Heart right ventricle (tissue), 16 donors: ENCODE results near the gene MZT2B. TPM values are rescaled to one million over a fixed set of nuclear protein-coding genes. Genes with fewer than 3 reads are reported as not detected.
"Not testable (repeated sequence)": the region's sequence is repeated elsewhere in the genome, so short reads cannot be mapped to it uniquely, and the experiment has no call there.

ENCODE experiments used
- ATAC-seq, 8 donors: fragments of 200-7000 bp; cut with Tn5 transposase; one replicate each; pipeline ENCODE4 v1.9.1; 2020; ENCODE audit warnings: mild to moderate bottlenecking in 8 of 8, moderate library complexity in 8 of 8, moderate number of reproducible peaks in 1 of 8
- DNase-seq, 2 donors: peaks; one replicate each; pipeline ENCODE4 v3.0.0-alpha.2; 2020
- H3K27ac ChIP-seq, 10 donors: fragments of 200-600 bp; sonication (generic) in 2 of 10; one replicate each; pipeline versions ENCODE4 v1.5.0 to v1.8.0; 2020 to 2022; ENCODE audit warnings: mild to moderate bottlenecking in 3 of 10
- H3K27me3 ChIP-seq, 7 donors: fragments of 200-600 bp; one replicate each; pipeline ENCODE4 v1.8.0; 2021 to 2022; ENCODE audit warnings: mild to moderate bottlenecking in 2 of 7
- H3K36me3 ChIP-seq, 9 donors: fragments of 200-600 bp; sonication (generic) in 1 of 9; one replicate each; pipeline versions ENCODE4 v1.5.0 to v1.8.0; 2020 to 2022; ENCODE audit warnings: mild to moderate bottlenecking in 2 of 9
- H3K4me1 ChIP-seq, 9 donors: fragments of 200-600 bp; sonication (generic) in 1 of 9; one replicate each; pipeline versions ENCODE4 v1.5.0 to v1.8.0; 2020 to 2022; ENCODE audit warnings: mild to moderate bottlenecking in 4 of 9
- H3K4me3 ChIP-seq, 10 donors: fragments of 200-600 bp; sonication (generic) in 2 of 10; one replicate each; pipeline versions ENCODE4 v1.5.0 to v1.8.0; 2020 to 2022; ENCODE audit warnings: mild to moderate bottlenecking in 7 of 10, moderate library complexity in 2 of 10
- H3K9me3 ChIP-seq, 11 donors: fragments of 200-600 bp in 10 of 11; sonication (generic) in 2 of 11; one replicate each; pipeline versions ENCODE4 v1.5.0 to v1.8.0; 2013 to 2022; ENCODE audit warnings: mild to moderate bottlenecking in 2 of 11, control low read depth in 1 of 11, moderate library complexity in 1 of 11
- WGBS, 2 donors: extraction: QIAGEN DNeasy Blood & Tissue Kit; methylation state at CpG; one replicate each; pipeline ENCODE4 v1.1.7; 2013; ENCODE audit warnings: inconsistent platforms in 1 of 2; 5-methylcytosine and 5-hydroxymethylcytosine counted together
- intact Hi-C, 10 donors: fragments of 100-400 bp; cut with DNase I; formaldehyde crosslinking; loops; one replicate each; pipeline versions ENCODE4 v1.11.1 to v1.14.2; 2022
- long read RNA-seq, 3 donors: library from polyadenylated mRNA; unstranded; transcript quantifications; one replicate each; pipeline ENCODE4 v2.0.0, GENCODE V29; 2020 to 2021
- polyA plus RNA-seq, 2 donors: library from polyadenylated mRNA; stranded (reverse); fragments of 200-250 nt; gene quantifications; one replicate each; pipeline ENCODE4 v1.2.3, GENCODE V29; 2013
- total RNA-seq, 10 donors: library from RNA; stranded (reverse); fragmentation: NEBNext Ultra II Directional in 3 of 10; extraction: Animal tissue kit (Norgen Biotek cat#: 25700) in 3 of 10; gene quantifications; one replicate each; pipeline versions ENCODE4 v1.2.1 to v1.2.4, GENCODE V29; 2021 to 2023
- TF ChIP-seq, protein P1 (sequence below), 9 donors: fragments of 200-600 bp; sonication (generic) in 2 of 9; IDR thresholded peaks; one replicate each; pipeline versions ENCODE4 v1.5.0 to v1.8.0; 2021 to 2022; ENCODE audit warnings: antibody characterized with exemption in 9 of 9, mild to moderate bottlenecking in 5 of 9, moderate library complexity in 1 of 9
- donor health status: Arrhythmogenic right ventricular cardiomyopathy.
- donor health status: ischemic (EF 13 %, LVEDD 7.1; RV severe dilation, severe dysfunction).
- donor health status: healthy with polysubstance abuse.
- donor health status: DM: no; HTN: yes; CAD: no.
- donor health status: DM: no; HTN: no; CAD: no.
- donor health status: ischemic (EF 25% LVEDD 6.9; RV normal size, moderate dysfunction).
- donor health status: ischemic (EF 25% LVEDD 5.7; RV mildly dilated, moderate dysfunction).
- donor health status: healthy.
- donor health status: DM: yes; HTN: yes; CAD: no.
- donor health status: Ischemic cardiomyopathy.
- donor health status: ischemic (EF 35%, LVEDD 5.7; RV mildly dilated, moderate dysfunction).
- donor health status: nonischemic (EF 11% LVEDD 7.7; RV severe dilation, severe dysfunction).
- donor health status: DM: yes; HTN: yes; CAD: no.
- donor health status: PGD.
- donor health status: ischemic (EF 29% LVEDD 5.4; RV normal size, mild dysfunction).
- donor health status: nonischemic (EF 23%, LVEDD 6.1; RV moderate dilation, normal function).

MZT2B gene, protein sequence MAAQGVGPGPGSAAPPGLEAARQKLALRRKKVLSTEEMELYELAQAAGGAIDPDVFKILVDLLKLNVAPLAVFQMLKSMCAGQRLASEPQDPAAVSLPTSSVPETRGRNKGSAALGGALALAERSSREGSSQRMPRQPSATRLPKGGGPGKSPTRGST
- total RNA-seq (100 to 1,000 TPM; 297 to 528 (median 396) TPM), polyA plus RNA-seq (100 to 1,000 TPM; 499 to 911 TPM)
- long read RNA-seq, donor 1, transcript MZT2B-202 (4 exons, 769 nt): minor isoform, 11 of 303 reads
- long read RNA-seq, donor 1, transcript MZT2B-203 (3 exons, 455 nt): minor isoform, 13 of 303 reads
- long read RNA-seq, donor 1, transcript MZT2B-201 (3 exons, 933 nt): major isoform, 216 of 303 reads
- long read RNA-seq, donor 1, partial matches to known transcripts: 1 of 303 reads
- long read RNA-seq, donor 1, other reads (novel, unspliced or antisense): 53 of 303 reads
- long read RNA-seq, donor 2, transcript MZT2B-206 (2 exons, 480 nt): minor isoform, 7 of 368 reads
- long read RNA-seq, donor 2, transcript MZT2B-202 (4 exons, 769 nt): minor isoform, 18 of 368 reads
- long read RNA-seq, donor 2, transcript MZT2B-201 (3 exons, 933 nt): major isoform, 260 of 368 reads
- long read RNA-seq, donor 2, transcript MZT2B-203 (3 exons, 455 nt): minor isoform, 10 of 368 reads
- long read RNA-seq, donor 2, partial matches to known transcripts: 2 of 368 reads
- long read RNA-seq, donor 2, other reads (novel, unspliced or antisense): 57 of 368 reads
- long read RNA-seq, donor 3, transcript MZT2B-201 (3 exons, 933 nt): major isoform, 6 of 16 reads
- long read RNA-seq, donor 3, partial matches to known transcripts: 0 of 16 reads
- long read RNA-seq, donor 3, other reads (novel, unspliced or antisense): 7 of 16 reads

DNA sequence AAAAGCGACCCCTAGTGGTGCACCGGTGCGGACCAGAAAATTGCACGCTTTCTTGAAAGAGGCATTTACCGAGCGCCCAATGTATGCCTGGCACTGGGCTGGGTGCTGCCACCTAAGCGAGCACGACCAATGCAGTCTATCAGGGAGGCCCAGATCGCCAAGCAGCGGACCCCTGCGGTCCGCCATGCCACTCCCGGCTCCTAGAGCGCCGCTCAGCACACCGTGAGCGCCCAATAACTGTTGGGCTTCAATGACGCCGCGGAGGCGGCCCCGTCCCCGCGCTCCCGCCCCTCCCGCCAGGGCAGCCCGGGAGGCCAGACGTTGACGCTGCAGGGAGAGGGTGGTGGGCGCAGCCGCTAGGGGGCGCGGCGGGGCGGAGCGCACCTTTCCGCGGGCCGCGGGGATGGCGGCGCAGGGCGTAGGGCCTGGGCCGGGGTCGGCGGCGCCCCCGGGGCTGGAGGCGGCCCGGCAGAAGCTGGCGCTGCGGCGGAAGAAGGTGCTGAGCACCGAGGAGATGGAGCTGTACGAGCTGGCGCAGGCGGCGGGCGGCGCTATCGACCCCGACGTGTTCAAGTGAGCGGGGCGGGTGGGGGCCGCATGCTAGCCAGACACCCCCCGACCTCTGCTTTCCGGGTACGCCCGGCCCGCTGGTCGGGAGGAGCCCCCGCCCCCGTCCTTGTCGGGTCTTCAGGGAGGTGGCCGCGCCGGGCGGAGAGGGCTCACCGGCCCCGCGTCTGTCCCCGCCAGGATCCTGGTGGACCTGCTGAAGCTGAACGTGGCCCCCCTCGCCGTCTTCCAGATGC lies at the start of gene MZT2B:
Gene MZT2B (plus strand): TSS at position 383 of the 803 bp plus-strand sequence. CDS start 21 bp downstream, at position 404.
- TF ChIP-seq, protein P1, sequence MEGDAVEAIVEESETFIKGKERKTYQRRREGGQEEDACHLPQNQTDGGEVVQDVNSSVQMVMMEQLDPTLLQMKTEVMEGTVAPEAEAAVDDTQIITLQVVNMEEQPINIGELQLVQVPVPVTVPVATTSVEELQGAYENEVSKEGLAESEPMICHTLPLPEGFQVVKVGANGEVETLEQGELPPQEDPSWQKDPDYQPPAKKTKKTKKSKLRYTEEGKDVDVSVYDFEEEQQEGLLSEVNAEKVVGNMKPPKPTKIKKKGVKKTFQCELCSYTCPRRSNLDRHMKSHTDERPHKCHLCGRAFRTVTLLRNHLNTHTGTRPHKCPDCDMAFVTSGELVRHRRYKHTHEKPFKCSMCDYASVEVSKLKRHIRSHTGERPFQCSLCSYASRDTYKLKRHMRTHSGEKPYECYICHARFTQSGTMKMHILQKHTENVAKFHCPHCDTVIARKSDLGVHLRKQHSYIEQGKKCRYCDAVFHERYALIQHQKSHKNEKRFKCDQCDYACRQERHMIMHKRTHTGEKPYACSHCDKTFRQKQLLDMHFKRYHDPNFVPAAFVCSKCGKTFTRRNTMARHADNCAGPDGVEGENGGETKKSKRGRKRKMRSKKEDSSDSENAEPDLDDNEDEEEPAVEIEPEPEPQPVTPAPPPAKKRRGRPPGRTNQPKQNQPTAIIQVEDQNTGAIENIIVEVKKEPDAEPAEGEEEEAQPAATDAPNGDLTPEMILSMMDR (IDR thresholded peaks at IDR 0.05): peak in 8 of 9 donors; percentile 64 to 95 (median 77)
- H3K4me1 ChIP-seq: peaks cover 11 to 29% (median 23%) of the 10 kb centered on the region in 9 donors
- not testable (repeated sequence) for H3K27me3 ChIP-seq, H3K9me3 ChIP-seq
- ATAC-seq (peak; percentile 89 to 94 (median 94)), DNase-seq (peak; percentile 87 to 92)
- WGBS, 2 donors: 1% methylated on average over 72 to 83 of the region's 86 CpGs
- H3K4me3 ChIP-seq: peak within 1 kb of the TSS; percentile 77 to 99 (median 94)
- intact Hi-C loops: loop anchor here in 9 of 10 donors (5.0 to 10.0 kb wide), 6 partner anchors 143 to 1303 kb away; partner anchors contain the start of gene IMP4 (in 2 of the 9)
- peak within 1 kb of the TSS; percentile 77 to 98 (median 92) for H3K27ac ChIP-seq
- H3K36me3 ChIP-seq: peaks cover 0 to 22% (median 0%) of the 10 kb centered on the region in 9 donors

- Histone ChIP-seq H3K4me1 (no peaks in the 10 kb centered on the region), H3K9me3 (no peaks in the 10 kb centered on the region), H3K27me3 (peaks cover 0 to 5% (median 0%) of the 10 kb centered on the region in 7 donors), H3K36me3 (no peaks in the 10 kb centered on the region), H3K4me3 (no peak overlapping the region), H3K27ac (no peak overlapping the region)
- 92 to 94% methylated on average over 15 of the region's 15 CpGs for WGBS, 2 donors
- DNase-seq: no peak
- intact Hi-C loops: no loop called here
- TF ChIP-seq, protein P1 (IDR thresholded peaks at IDR 0.05): no peak
- ATAC-seq: no peak
These were observed 46.1 kb upstream of the MZT2B start for GRCh38 chr2:130135692-130136541.

DNA sequence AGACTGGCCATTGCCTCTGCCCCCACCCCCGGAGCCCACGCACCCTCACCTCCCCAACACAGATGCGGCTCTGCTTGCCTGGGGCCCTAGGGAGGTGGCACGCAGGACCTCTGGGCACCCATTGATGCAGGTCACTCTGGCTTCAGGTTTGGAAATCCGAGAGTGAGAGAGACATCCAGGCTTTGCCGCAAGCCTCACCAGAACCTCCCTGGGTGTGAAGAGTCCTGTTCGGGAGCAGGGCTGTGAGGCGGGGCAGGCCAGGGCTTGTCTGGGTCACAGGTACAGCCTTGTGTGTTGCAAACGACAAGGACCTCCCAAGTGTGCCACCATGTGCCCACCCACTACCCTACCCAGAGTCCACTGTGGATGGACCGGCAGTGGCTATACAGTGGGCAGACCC lies 45.5 kb upstream of the MZT2B start:
- H3K27ac ChIP-seq, H3K27me3 ChIP-seq, ATAC-seq, H3K36me3 ChIP-seq, H3K4me1 ChIP-seq, H3K9me3 ChIP-seq, intact Hi-C loops, DNase-seq, H3K4me3 ChIP-seq: not testable (repeated sequence)
- WGBS, 2 donors: 90 to 95% methylated on average over 8 of the region's 10 CpGs

DNA sequence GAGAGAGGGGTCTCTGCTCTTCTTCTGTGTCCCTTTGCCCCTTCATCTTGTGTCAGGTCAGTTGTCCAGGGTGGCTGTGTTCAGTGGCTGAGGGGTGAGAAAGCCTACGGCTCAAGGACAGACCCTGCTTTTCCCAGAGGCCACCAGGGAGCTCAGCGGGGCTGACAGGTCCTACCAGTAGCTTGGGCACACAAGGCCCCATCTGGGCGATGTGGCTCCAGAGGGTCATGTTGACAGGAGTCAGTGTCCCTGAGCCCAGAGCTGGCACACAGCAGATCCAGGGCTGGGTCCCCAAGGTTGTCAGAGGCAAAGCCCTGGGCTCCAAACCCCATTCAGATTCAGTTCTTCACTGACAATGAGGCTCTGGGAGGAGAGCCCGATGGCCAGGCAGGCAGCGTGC lies 44.9 kb upstream of the MZT2B start:
- 73 to 79% methylated on average over 4 of the region's 5 CpGs for WGBS, 2 donors
- H3K27me3 ChIP-seq: not testable (repeated sequence)

DNA sequence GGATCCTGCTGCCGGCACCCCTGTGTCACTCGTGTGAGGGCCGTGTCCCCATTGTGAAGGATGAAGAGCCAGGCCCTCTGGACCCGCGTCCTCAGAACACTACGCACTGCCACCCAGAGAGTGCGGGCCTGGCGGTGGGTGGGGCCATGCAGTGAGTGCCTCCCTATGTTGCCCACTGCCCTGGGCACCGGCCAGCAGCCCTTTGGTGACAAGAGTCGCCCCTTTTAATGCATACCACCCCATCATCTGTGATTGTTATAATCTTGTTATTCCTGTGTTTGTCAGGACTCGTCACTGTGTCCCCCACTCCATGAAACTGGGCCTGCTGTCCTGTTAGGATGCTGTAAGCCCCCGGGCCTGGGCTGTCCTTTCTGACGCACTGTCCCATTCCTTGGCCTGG lies 43.7 kb upstream of the MZT2B start:
- H3K36me3 ChIP-seq, H3K4me3 ChIP-seq, intact Hi-C loops, ATAC-seq, H3K4me1 ChIP-seq, DNase-seq, H3K27ac ChIP-seq, H3K9me3 ChIP-seq: not testable (repeated sequence)
- WGBS, 2 donors: 88 to 91% methylated on average over 9 to 10 of the region's 13 CpGs
- peaks cover 0 to 12% (median 4%) of the 10 kb centered on the region in 7 donors for H3K27me3 ChIP-seq

More for the DNA sequence above, 44.9 kb upstream of the MZT2B start:
- H3K4me3 ChIP-seq, ATAC-seq, H3K4me1 ChIP-seq, H3K27ac ChIP-seq, DNase-seq, intact Hi-C loops, H3K9me3 ChIP-seq, H3K36me3 ChIP-seq: not testable (repeated sequence)

DNA sequence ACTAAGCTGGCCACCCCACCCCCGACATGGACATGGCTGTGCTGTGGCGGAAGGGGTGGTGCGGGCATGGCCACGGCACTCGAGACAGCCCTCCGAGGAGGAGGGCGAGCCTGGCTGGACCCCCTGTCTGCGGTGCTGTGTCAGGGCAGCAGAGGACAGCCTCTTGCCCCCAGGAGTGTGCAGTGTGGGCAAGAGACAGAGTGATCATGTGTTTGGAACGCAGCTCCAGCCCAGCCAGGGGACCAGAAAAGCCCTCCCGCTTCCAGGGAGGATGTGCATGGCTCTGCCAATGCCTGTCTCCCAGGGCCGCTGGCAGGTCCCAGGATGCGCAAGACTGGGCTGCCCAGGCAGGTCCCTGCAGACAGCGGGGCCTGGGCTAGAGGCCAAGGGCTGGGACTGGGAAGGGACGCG lies 43.2 kb upstream of the MZT2B start:
- peaks cover 0 to 15% (median 6%) of the 10 kb centered on the region in 7 donors for H3K27me3 ChIP-seq
- H3K36me3 ChIP-seq, H3K9me3 ChIP-seq, intact Hi-C loops, H3K4me1 ChIP-seq, H3K4me3 ChIP-seq, DNase-seq, H3K27ac ChIP-seq: not testable (repeated sequence)
- WGBS, 2 donors: 68 to 73% methylated on average over 15 of the region's 15 CpGs
- ATAC-seq: peak in 3 of 8 donors; percentile 24 to 46 (median 28)

DNA sequence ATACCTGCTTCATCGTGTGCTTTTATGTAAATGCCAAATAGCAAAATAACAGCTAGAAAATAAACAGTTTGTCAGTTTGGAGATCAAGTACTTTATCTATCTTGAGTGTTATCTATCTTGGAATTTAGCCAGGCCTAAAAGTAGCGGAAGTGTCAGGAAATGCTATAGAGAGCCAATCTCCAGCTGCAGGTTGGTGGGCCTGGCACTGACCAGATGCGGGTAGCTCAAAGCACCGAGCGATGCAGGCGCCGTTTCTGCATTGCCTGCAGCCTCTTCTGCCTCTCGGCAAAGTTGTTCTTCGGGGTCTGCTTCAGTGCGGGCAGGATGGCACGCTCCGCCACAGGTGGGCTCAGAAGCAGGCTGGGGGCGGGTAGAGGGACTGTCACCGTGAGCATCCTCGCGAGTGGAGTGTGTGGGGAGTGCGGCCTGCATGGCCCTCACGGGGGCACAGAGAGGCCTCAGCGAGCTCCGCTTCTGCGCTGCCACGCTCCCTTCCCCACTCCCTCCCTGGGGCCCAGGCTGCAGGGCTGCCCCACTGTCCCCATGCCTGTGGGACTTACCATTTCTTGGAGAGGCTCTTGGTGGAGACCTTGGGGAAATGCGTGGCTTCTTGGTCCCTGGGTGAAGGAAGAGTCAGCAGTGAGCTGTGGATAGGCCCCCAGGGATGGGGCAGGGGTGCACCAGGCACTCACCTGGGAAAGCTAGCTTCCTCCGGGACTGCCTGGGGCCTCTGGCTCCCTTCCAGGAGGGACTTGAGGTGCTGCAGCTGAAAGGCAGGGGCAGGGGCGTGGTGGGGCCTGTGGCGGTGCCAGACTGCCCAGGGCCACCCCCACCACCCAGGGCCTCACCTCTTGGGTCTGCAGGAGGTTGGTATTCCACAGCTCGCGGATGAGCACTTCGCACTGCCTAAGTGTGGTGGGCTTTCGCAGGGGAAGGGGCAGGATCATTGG lies 42.5 kb upstream of the MZT2B start:
- H3K9me3 ChIP-seq, ATAC-seq, DNase-seq, intact Hi-C loops, H3K27ac ChIP-seq, H3K4me3 ChIP-seq, H3K4me1 ChIP-seq, H3K36me3 ChIP-seq: not testable (repeated sequence)
- H3K27me3 ChIP-seq: peaks cover 0 to 20% (median 9%) of the 10 kb centered on the region in 7 donors
- 85 to 89% methylated on average over 26 to 27 of the region's 30 CpGs for WGBS, 2 donors
